K562 (cell line): Measurements from ENCODE around the gene USP46. TPM values are rescaled to one million over a fixed set of nuclear protein-coding genes. Genes with fewer than 3 reads are reported as not detected.
A peak's percentile ranks its signal among the peaks of the same experiment; 100 is the strongest.

ENCODE experiments used
- ATAC-seq: fragments of 200-7000 bp; cut with Tn5 transposase; 3 replicates; pipeline ENCODE4 v1.9.1; 2020; ENCODE audit warnings: moderate library complexity
- BruUV-seq: library from RNA; stranded (reverse); fragments of 400-500 nt; replicated peaks from 2 replicates; lab custom pipeline; 2021; lab: Mats Ljungman, UMichigan
- CTCF ChIA-PET: fragments of 300-600 bp; formaldehyde crosslinking; extraction: SDS; loops from one replicate; lab custom pipeline; 2021; ENCODE audit warnings: low intra/inter-chr PET ratio; lab: Yijun Ruan, JAX
- POLR2A ChIA-PET: fragments of 300-600, 350-650 bp; sonication (Branson Sonifier 250); formaldehyde crosslinking; extraction: SDS; loops from one replicate; lab custom pipeline; 2021; ENCODE audit warnings: antibody characterized with exemption, inconsistent platforms; lab: Yijun Ruan, JAX
- DNase-seq, 4 experiments: peaks; one replicate each; pipeline versions ENCODE4 v3.0.0 to v3.0.0-alpha.2; 2011 to 2018; ENCODE audit warnings: low spot score in 3 of 4, mixed read lengths in 3 of 4; ENCODE audit errors: extremely low read depth in 1 of 4
- FAIRE-seq: peaks from 2 replicates; lab custom pipeline; 2011; peaks lifted over from hg19 to GRCh38; lab: Jason Lieb, UNC
- H2AFZ ChIP-seq: 2 replicates; pipeline ENCODE4 v1.6.0; 2011; ENCODE audit warnings: low read depth, low read length, control low read depth, inconsistent platforms
- H3K27ac ChIP-seq: fragments of 200-600 bp; 3 replicates; pipeline ENCODE4 v1.8.0; 2011; ENCODE audit warnings: low read depth, mild to moderate bottlenecking, control low read depth, inconsistent platforms, low read length, moderate library complexity, mixed read lengths; ENCODE audit errors: extremely low read depth
- H3K27me3 ChIP-seq, 2 experiments: fragments of 300-600 bp in 1 of 2; 2 replicates in 1 of 2; 3 replicates in 1 of 2; pipeline versions ENCODE4 v1.6.0 to v1.8.0; 2011; ENCODE audit warnings: inconsistent platforms in 2 of 2, low read length in 2 of 2, mild to moderate bottlenecking in 1 of 2, mixed read lengths in 1 of 2, moderate library complexity in 1 of 2; ENCODE audit not compliant: control insufficient read depth in 2 of 2, insufficient read depth in 2 of 2
- H3K36me3 ChIP-seq: fragments of 300-600 bp; 3 replicates; pipeline ENCODE4 v1.8.0; 2011; ENCODE audit warnings: mild to moderate bottlenecking, low read length, inconsistent platforms; ENCODE audit not compliant: control insufficient read depth, insufficient read depth
- H3K4me1 ChIP-seq, 2 experiments: fragments of 200-600 bp in 1 of 2; replicated peaks in 1 of 2; 2 replicates in 1 of 2; 3 replicates in 1 of 2; pipeline versions ENCODE4 v1.5.1 to v1.8.0; 2011; ENCODE audit warnings: inconsistent platforms in 2 of 2, low read length in 2 of 2, mild to moderate bottlenecking in 1 of 2, mixed read lengths in 1 of 2, moderate library complexity in 1 of 2; ENCODE audit not compliant: control insufficient read depth in 2 of 2, insufficient read depth in 2 of 2
- H3K4me2 ChIP-seq: 2 replicates; pipeline ENCODE4 v1.6.1; 2011; ENCODE audit warnings: low read length, control low read depth, inconsistent platforms, mixed read lengths; ENCODE audit not compliant: insufficient read depth
- H3K4me3 ChIP-seq: fragments of 200-600 bp; sonication (generic), shearing (Covaris generic); 2 replicates; pipeline ENCODE4 v1.5.1; 2016; ENCODE audit warnings: control low read depth, inconsistent platforms
- H3K79me2 ChIP-seq: fragments of 200-600 bp; 3 replicates; pipeline ENCODE4 v1.8.0; 2011; ENCODE audit warnings: low read length, inconsistent platforms; ENCODE audit not compliant: control insufficient read depth, insufficient read depth
- H3K9ac ChIP-seq, 2 experiments: 2 replicates each; pipeline versions ENCODE4 v1.6.0 to v1.6.1; 2011; ENCODE audit warnings: low read depth in 2 of 2, low read length in 2 of 2, control low read depth in 1 of 2, inconsistent platforms in 1 of 2, mild to moderate bottlenecking in 1 of 2, mixed read lengths in 1 of 2; ENCODE audit not compliant: insufficient read depth in 1 of 2
- H3K9me1 ChIP-seq: one replicate; pipeline ENCODE4 v1.6.0; 2011; ENCODE audit warnings: inconsistent platforms, mild to moderate bottlenecking, low read length, moderate library complexity; ENCODE audit not compliant: control insufficient read depth, insufficient read depth
- H3K9me3 ChIP-seq: replicated peaks from 2 replicates; pipeline ENCODE4 v1.5.1; 2011; ENCODE audit warnings: low read depth, low read length, inconsistent platforms; ENCODE audit not compliant: control insufficient read depth, insufficient read depth
- H4K20me1 ChIP-seq: replicated peaks from 2 replicates; pipeline ENCODE4 v1.6.1; 2011; ENCODE audit warnings: low read length, inconsistent platforms, mixed read lengths; ENCODE audit not compliant: control insufficient read depth, insufficient read depth
- BDP1 ChIP-seq: IDR thresholded peaks from 3 replicates; pipeline ENCODE4 v1.6.1; 2011; ENCODE audit not compliant: insufficient read length, insufficient read depth
- CBFA2T3 ChIP-seq: fragments of 450-650 bp; IDR thresholded peaks from 2 replicates; pipeline ENCODE4 v1.6.1; 2017
- CREM ChIP-seq: IDR thresholded peaks from 2 replicates; pipeline ENCODE4 v1.6.1; 2014; ENCODE audit warnings: antibody characterized with exemption, low read depth
- DDX20 ChIP-seq: fragments of 450-650 bp; IDR thresholded peaks from 2 replicates; pipeline ENCODE4 v1.6.1; 2016; ENCODE audit warnings: missing genetic modification characterization, low read depth, mild to moderate bottlenecking, missing compliant biosample characterization, moderate library complexity
- E2F3 ChIP-seq: fragments of 250-450 bp; sonication (Bioruptor Pico); IDR thresholded peaks from 2 replicates; pipeline ENCODE4 v1.4.0; 2020; ENCODE audit warnings: mild to moderate bottlenecking
- GTF2E2 ChIP-seq: fragments of 200-800 bp; sonication (Bioruptor generic); IDR thresholded peaks from 2 replicates; pipeline ENCODE4 v1.6.1; 2016; ENCODE audit warnings: missing genetic modification characterization, missing compliant biosample characterization
- HDAC1 ChIP-seq, 2 experiments: fragments of 450-650 bp; IDR thresholded peaks; 2 replicates each; pipeline ENCODE4 v1.6.1; 2016 to 2017; ENCODE audit warnings: inconsistent platforms in 1 of 2, mild to moderate bottlenecking in 1 of 2, moderate library complexity in 1 of 2
- KLF16 ChIP-seq: IDR thresholded peaks from 2 replicates; pipeline ENCODE4 v1.6.1; 2016; ENCODE audit warnings: antibody characterized with exemption
- LARP7 ChIP-seq: fragments of 450-650 bp; IDR thresholded peaks from 2 replicates; pipeline ENCODE4 v1.6.1; 2016
- MEIS2 ChIP-seq: fragments of 450-650 bp; IDR thresholded peaks from 2 replicates; pipeline ENCODE4 v1.6.1; 2014; ENCODE audit warnings: mild to moderate bottlenecking; ENCODE audit not compliant: partially characterized antibody
- PKNOX1 ChIP-seq: fragments of 450-650 bp; IDR thresholded peaks from 2 replicates; pipeline ENCODE4 v1.6.1; 2016
- RAD21 ChIP-seq, 2 experiments: fragments of 250-450 bp in 1 of 2; fragments of 450-650 bp in 1 of 2; sonication (Bioruptor Pico) in 1 of 2; formaldehyde crosslinking in 1 of 2; IDR thresholded peaks in 1 of 2; conservative IDR thresholded peaks in 1 of 2; 2 replicates each; pipeline versions ENCODE4 v1.4.0 to v1.8.0; 2020 to 2022; ENCODE audit warnings: mild to moderate bottlenecking in 2 of 2, moderate library complexity in 1 of 2
- STAT5A ChIP-seq: IDR thresholded peaks from 2 replicates; pipeline ENCODE4 v1.6.1; 2012; ENCODE audit warnings: low read length, inconsistent platforms, borderline replicate concordance
- THRAP3 ChIP-seq: fragments of 450-650 bp; IDR thresholded peaks from 2 replicates; pipeline ENCODE4 v1.6.1; 2016; ENCODE audit warnings: mild to moderate bottlenecking, inconsistent platforms, borderline replicate concordance
- USF2 ChIP-seq: sonication (generic); formaldehyde crosslinking; IDR thresholded peaks from 2 replicates; pipeline ENCODE4 v1.5.0; 2020; ENCODE audit warnings: missing genetic modification reagents
- ZBTB1 ChIP-seq: sonication (generic); formaldehyde crosslinking; IDR thresholded peaks from 2 replicates; pipeline ENCODE4 v1.8.1; 2023; ENCODE audit warnings: missing genetic modification reagents, low read depth, mild to moderate bottlenecking, borderline replicate concordance
- WGBS: fragments of 100-300 bp; shearing (Covaris generic); methylation state at CpG from one replicate; pipeline ENCODE4 v1.1.6; 2016; ENCODE audit warnings: low coverage, mixed read lengths; ENCODE audit not compliant: insufficient coverage; ENCODE audit errors: missing lambda C conversion rate; 5-methylcytosine and 5-hydroxymethylcytosine counted together
- in situ Hi-C: fragments of 300-500 bp; cut with MboI; formaldehyde crosslinking; loops from 4 replicates; pipeline ENCODE4 v1.15.0; 2018; ENCODE audit warnings: inconsistent platforms, mixed read lengths
- intact Hi-C: fragments of 100-400 bp; cut with micrococcal nuclease; formaldehyde crosslinking; loops from 2 replicates; pipeline ENCODE4 v1.14.2; 2022
- polyA plus RNA-seq, 8 experiments: library from polyadenylated mRNA; depleted of rRNA in 4 of 8; stranded (reverse) in 5 of 8; unstranded in 3 of 8; fragments of >200 nt; fragmentation: Nextera tagmentation in 2 of 8; fragmentation: Illumina TruSeq in 1 of 8; extraction: Ambion mirVana in 2 of 8; extraction: Trizol in 1 of 8; gene quantifications; 2 replicates each; pipeline versions ENCODE4 v1.2.1 to v1.2.3, GENCODE V29; 2011 to 2014; ENCODE audit warnings: inconsistent platforms in 1 of 8, missing spikeins in 1 of 8
- total RNA-seq, 7 experiments: library from RNA; depleted of rRNA in 6 of 7; stranded (reverse); fragments of >200 nt in 6 of 7; fragmentation: Illumina TruSeq in 2 of 7; extraction: Trizol in 2 of 7; gene quantifications; 2 replicates each; pipeline versions ENCODE4 v1.2.1 to v1.2.3, GENCODE V29; 2011 to 2021; ENCODE audit warnings: low replicate concordance in 1 of 7
- TF ChIP-seq, protein P1 (sequence below): fragments of 250-450 bp; sonication (Bioruptor Pico); IDR thresholded peaks from 2 replicates; pipeline ENCODE4 v1.4.0; 2020; ENCODE audit warnings: mild to moderate bottlenecking
- TF ChIP-seq, protein P2 (sequence below): fragments of 450-650 bp; formaldehyde crosslinking; IDR thresholded peaks from 2 replicates; pipeline ENCODE4 v1.4.0; 2020; ENCODE audit warnings: mild to moderate bottlenecking
- TF ChIP-seq, protein P3 (sequence below): fragments of 450-650 bp; IDR thresholded peaks from 2 replicates; pipeline ENCODE4 v1.6.1; 2017; ENCODE audit warnings: mild to moderate bottlenecking, moderate library complexity

Gene USP46
- total and polyA plus RNA-seq, 9 of the 15 experiments (the other 6 are each of a cell fraction or from before 2014, with no cell fraction given) = 3.0 to 11.7 (median 8.4) TPM

DNA sequence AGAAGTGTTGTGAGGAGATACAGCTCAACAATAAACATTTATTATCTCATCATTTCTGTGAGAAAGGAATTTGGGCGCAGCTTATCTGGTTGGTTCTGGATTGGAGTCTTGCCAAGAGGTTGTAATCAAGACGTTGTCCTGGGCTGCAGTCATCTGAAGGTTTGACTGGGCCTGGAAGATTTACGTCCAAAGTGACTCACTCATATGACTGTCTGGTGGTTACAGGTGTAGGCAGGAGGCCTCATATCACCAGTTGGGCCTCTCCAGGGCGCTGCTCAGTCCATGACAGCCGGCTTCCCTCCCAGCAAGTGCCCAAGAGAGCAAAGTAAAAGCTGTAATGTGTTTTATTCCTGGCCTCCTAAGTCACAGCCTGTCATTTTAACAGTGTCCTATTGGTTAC lies 106.3 kb downstream of the USP46 start:
- Histone ChIP-seq H2AFZ (no peak overlapping the region), H3K9me1 (no peaks in the 10 kb centered on the region), H3K4me1 (no peaks in the 10 kb centered on the region; a peak in 1 of 5 replicates), H4K20me1 (no peaks in the 10 kb centered on the region), H3K27me3 (0 out of 5 replicates have a peak, but pooled peaks cover 0 to 2% of the 10 kb centered on the region in 2 experiments), H3K9me3 (no peaks in the 10 kb centered on the region), H3K9ac (no peak overlapping the region), H3K4me2 (no peak overlapping the region), H3K27ac (no peak overlapping the region), H3K79me2 (no peaks in the 10 kb centered on the region), H3K36me3 (no peaks in the 10 kb centered on the region), H3K4me3 (no peak overlapping the region)
- FAIRE-seq (no peak), ATAC-seq (peak; percentile 66), DNase-seq (peak in 2 of 4 experiments; percentile 12 to 45)
- POLR2A ChIA-PET = interaction anchor here (0.7 kb wide), 2 partner anchors 499 to 1713 kb away, joined by 3 read pairs; no protein-coding TSS in a partner anchor
- no TSS peak for BruUV-seq
- intact Hi-C loops (no loop called here), in situ Hi-C loops (no loop called here)
- 2% methylated on average over 5 of the region's 5 CpGs for WGBS
- CTCF ChIA-PET = no interaction called here
- TF ChIP-seq CBFA2T3 = peak; percentile 48
- no peak for TF ChIP-seq BDP1
- no peak for TF ChIP-seq LARP7
- TF ChIP-seq, protein P1, sequence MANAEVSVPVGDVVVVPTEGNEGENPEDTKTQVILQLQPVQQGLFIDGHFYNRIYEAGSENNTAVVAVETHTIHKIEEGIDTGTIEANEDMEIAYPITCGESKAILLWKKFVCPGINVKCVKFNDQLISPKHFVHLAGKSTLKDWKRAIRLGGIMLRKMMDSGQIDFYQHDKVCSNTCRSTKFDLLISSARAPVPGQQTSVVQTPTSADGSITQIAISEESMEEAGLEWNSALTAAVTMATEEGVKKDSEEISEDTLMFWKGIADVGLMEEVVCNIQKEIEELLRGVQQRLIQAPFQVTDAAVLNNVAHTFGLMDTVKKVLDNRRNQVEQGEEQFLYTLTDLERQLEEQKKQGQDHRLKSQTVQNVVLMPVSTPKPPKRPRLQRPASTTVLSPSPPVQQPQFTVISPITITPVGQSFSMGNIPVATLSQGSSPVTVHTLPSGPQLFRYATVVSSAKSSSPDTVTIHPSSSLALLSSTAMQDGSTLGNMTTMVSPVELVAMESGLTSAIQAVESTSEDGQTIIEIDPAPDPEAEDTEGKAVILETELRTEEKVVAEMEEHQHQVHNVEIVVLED (CRISPR knock-in tag) = no peak
- TF ChIP-seq, protein P2, sequence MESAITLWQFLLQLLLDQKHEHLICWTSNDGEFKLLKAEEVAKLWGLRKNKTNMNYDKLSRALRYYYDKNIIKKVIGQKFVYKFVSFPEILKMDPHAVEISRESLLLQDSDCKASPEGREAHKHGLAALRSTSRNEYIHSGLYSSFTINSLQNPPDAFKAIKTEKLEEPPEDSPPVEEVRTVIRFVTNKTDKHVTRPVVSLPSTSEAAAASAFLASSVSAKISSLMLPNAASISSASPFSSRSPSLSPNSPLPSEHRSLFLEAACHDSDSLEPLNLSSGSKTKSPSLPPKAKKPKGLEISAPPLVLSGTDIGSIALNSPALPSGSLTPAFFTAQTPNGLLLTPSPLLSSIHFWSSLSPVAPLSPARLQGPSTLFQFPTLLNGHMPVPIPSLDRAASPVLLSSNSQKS (CRISPR knock-in tag) = no peak
- no peak for TF ChIP-seq STAT5A
- TF ChIP-seq PKNOX1 = peak; percentile 77
- peak; percentile 89 for TF ChIP-seq MEIS2
- TF ChIP-seq GTF2E2 (tag) = no peak
- no peak for TF ChIP-seq E2F3 (CRISPR knock-in tag)
- no peak for TF ChIP-seq ZBTB1
- TF ChIP-seq KLF16 = no peak
- no peak for TF ChIP-seq THRAP3
- no peak for TF ChIP-seq HDAC1 (IDR thresholded peaks at IDR 0.05)
- TF ChIP-seq RAD21 (CRISPR knock-in tag; conservative IDR thresholded peaks at IDR 0.05 in 1 of 2, IDR thresholded peaks at IDR 0.05 in 1 of 2) = no peak
- no peak for TF ChIP-seq DDX20
- TF ChIP-seq CREM = 0 out of 2 replicates have a peak, but pooled peaks have one; percentile 10
- TF ChIP-seq USF2 (CRISPR knock-in tag) = no peak
- TF ChIP-seq, protein P3, sequence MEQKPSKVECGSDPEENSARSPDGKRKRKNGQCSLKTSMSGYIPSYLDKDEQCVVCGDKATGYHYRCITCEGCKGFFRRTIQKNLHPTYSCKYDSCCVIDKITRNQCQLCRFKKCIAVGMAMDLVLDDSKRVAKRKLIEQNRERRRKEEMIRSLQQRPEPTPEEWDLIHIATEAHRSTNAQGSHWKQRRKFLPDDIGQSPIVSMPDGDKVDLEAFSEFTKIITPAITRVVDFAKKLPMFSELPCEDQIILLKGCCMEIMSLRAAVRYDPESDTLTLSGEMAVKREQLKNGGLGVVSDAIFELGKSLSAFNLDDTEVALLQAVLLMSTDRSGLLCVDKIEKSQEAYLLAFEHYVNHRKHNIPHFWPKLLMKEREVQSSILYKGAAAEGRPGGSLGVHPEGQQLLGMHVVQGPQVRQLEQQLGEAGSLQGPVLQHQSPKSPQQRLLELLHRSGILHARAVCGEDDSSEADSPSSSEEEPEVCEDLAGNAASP = no peak
